ENCODE results near the gene IKBKE. TPM values are rescaled to one million over a fixed set of nuclear protein-coding genes. Genes with fewer than 3 reads are reported as not detected.

The IKBKE gene
- total RNA-seq, 4 donors from 2014 or later: 1.4 to 2.5 (median 2.3) TPM

DNA sequence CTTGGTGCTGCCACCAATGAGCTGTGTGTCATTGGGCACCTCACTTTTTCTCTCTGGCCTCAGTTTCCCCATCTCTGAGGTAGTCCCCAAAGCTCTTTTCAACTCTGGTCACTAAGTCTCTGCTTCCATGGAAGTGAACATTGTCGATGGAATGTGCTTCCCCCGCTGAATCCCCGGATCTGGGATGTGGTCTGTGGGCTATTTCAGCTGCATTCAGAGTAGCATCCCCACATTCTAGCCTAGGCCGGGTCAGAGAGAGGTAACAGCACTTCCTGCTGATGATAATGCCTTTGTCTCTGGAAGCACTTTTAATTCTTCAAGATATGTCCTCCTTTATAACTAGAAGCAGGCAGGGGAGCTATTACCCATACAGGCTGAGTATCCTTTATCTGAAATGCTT, 66.9 kb downstream of the IKBKE start:
- Histone ChIP-seq H3K36me3 (peaks cover 0 to 4% (median 0%) of the 10 kb centered on the region in 4 donors), H3K4me3 (no peak overlapping the region), H3K27ac (replicated peaks in 1 of 4) (no peak overlapping the region), H3K27me3 (no peaks in the 10 kb centered on the region), H3K4me1 (peaks cover 8 to 15% (median 10%) of the 10 kb centered on the region in 4 donors), H3K9me3 (no peaks in the 10 kb centered on the region)
- intact Hi-C loops (cut with DNase I): no loop called here
- DNase-seq (ENCODE audit: extremely low spot score): no peak
- TF ChIP-seq EP300 (IDR thresholded peaks at IDR 0.05) (no peak), POLR2A (IDR thresholded peaks at IDR 0.05; ENCODE audit: low read depth) (no peak), POLR2AphosphoS5 (IDR thresholded peaks at IDR 0.05) (no peak)
- TF ChIP-seq, protein P1, sequence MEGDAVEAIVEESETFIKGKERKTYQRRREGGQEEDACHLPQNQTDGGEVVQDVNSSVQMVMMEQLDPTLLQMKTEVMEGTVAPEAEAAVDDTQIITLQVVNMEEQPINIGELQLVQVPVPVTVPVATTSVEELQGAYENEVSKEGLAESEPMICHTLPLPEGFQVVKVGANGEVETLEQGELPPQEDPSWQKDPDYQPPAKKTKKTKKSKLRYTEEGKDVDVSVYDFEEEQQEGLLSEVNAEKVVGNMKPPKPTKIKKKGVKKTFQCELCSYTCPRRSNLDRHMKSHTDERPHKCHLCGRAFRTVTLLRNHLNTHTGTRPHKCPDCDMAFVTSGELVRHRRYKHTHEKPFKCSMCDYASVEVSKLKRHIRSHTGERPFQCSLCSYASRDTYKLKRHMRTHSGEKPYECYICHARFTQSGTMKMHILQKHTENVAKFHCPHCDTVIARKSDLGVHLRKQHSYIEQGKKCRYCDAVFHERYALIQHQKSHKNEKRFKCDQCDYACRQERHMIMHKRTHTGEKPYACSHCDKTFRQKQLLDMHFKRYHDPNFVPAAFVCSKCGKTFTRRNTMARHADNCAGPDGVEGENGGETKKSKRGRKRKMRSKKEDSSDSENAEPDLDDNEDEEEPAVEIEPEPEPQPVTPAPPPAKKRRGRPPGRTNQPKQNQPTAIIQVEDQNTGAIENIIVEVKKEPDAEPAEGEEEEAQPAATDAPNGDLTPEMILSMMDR (IDR thresholded peaks at IDR 0.05): no peak
- 78% methylated on average over 4 of the region's 4 CpGs for WGBS

DNA sequence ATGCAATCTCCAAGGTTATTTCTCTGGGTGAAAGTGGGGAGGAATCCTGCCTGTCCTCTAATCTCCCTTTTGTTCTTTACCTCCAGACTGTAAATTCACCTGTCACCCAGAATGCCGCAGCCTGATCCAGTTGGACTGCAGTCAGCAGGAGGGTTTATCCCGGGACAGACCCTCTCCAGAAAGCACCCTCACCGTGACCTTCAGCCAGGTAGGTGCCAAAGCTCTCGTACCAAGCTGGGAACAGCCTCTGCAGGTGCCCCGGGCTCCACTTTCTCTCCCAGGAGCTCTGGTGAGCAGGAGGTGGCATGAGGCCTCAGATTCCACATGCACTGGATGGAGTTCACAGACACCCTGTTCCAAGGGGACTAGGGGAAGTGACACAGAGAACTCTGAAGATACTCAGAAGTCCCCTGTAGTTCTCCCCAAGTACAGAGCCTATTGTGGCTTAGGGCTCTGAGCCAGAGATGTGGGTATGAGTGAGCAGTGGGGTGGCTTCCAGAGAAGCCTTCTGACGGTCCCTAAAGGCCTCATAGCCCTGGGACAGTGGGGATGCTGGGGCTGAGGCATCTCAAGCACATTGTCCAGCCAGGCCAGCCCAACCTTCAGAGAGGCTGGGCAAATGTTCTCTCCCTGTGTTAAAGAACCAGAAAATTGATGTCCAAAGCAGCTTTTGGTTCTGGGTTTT, 68.0 kb downstream of the IKBKE start:
- H3K4me3 ChIP-seq: no peak overlapping the region
- TF ChIP-seq EP300 (IDR thresholded peaks at IDR 0.05) (no peak), POLR2A (IDR thresholded peaks at IDR 0.05; ENCODE audit: low read depth) (no peak), POLR2AphosphoS5 (IDR thresholded peaks at IDR 0.05) (no peak)
- TF ChIP-seq, protein P1 (IDR thresholded peaks at IDR 0.05): no peak
- no peaks in the 10 kb centered on the region for H3K9me3 ChIP-seq
- intact Hi-C loops (cut with DNase I): no loop called here
- peaks cover 0 to 4% (median 0%) of the 10 kb centered on the region in 4 donors for H3K36me3 ChIP-seq
- no peak overlapping the region for H3K27ac ChIP-seq (replicated peaks in 1 of 4)
- DNase-seq (ENCODE audit: extremely low spot score): no peak
- H3K4me1 ChIP-seq: peaks cover 8 to 15% (median 10%) of the 10 kb centered on the region in 4 donors
- H3K27me3 ChIP-seq: no peaks in the 10 kb centered on the region
- 90% methylated on average over 5 of the region's 6 CpGs for WGBS

DNA sequence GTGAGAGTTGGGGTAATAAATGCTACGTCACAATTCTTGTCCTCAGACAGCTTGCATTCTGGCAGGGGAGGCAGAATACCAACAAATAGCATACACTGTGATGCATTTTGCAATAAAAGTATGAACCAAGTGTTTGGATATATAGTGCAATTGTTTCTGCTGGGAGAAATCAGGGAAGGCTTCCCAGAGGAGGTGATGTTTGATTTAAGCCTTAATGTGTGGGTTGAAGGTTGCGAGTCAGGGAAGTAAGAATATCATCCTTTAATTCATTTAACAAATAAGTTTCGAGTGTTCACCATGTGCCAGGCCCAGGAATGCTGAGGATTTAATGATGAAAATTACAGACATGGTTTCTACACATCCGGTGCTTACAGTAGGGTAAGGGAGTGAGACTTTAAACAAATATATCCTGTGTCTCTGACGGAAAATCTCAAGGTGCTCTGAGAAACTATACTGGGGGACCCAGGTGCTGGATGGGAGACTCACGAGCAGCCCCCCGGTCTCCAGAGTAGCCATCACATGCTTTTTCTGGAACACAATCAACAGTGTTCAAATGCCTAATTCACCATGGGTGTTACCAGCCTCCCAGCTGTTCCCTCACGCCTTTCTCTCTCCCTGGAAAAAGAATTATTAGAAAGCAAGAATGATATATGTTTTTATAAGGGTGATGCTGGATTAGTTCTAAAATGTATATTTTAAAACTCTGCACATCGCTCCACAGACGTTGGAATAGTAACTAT, 68.8 kb downstream of the IKBKE start:
- no peak overlapping the region for H3K4me3 ChIP-seq
- H3K27ac ChIP-seq (replicated peaks in 1 of 4): no peak overlapping the region
- H3K4me1 ChIP-seq: peaks cover 8 to 15% (median 10%) of the 10 kb centered on the region in 4 donors
- no peak for DNase-seq (ENCODE audit: extremely low spot score)
- H3K9me3 ChIP-seq: no peaks in the 10 kb centered on the region
- 88% methylated on average over 10 of the region's 10 CpGs for WGBS
- H3K27me3 ChIP-seq: no peaks in the 10 kb centered on the region
- TF ChIP-seq POLR2AphosphoS5 (IDR thresholded peaks at IDR 0.05) (no peak), POLR2A (IDR thresholded peaks at IDR 0.05; ENCODE audit: low read depth) (no peak), EP300 (IDR thresholded peaks at IDR 0.05) (no peak)
- TF ChIP-seq, protein P1 (IDR thresholded peaks at IDR 0.05): no peak
- H3K36me3 ChIP-seq: peaks cover 0 to 4% (median 0%) of the 10 kb centered on the region in 4 donors
- intact Hi-C loops (cut with DNase I): no loop called here

DNA sequence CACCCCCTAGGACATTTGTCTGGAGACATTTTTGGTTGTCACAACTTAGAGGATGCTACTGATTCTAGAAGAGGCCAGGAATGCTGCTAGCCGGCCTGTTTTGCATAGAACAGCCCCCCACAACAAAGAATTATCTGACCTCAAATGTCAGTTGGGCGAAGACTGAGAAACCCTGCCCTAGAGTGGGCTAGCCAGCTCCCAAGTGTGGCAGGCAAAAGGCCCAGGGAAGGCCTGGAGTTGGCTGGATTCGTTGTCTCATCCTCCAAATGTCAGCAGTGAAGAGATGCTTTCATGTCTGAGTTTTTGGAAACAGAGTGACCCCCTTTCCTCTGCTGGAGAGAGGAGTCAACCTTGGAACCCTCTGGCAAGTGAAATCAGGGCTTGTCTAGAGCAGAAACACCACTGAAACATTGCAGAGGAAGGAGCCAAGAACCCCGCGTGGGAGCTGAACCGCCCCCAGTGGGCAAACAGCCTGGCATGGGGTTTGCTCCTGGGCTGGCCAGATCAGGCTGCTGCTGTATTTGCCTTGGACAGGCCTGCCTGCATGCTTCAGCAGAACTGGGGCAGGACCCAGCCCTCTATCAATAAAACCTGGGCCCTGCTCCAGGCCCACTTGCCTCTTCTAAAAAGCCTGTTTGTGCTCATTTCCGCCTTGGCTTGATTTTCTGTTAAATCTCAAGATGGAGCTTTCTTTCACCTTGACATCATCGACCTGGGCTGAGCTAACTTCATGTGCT, 69.9 kb downstream of the IKBKE start:
- H3K27me3 ChIP-seq: no peaks in the 10 kb centered on the region
- peaks cover 0 to 4% (median 0%) of the 10 kb centered on the region in 4 donors for H3K36me3 ChIP-seq
- 55% methylated on average over 8 of the region's 8 CpGs for WGBS
- TF ChIP-seq POLR2AphosphoS5 (IDR thresholded peaks at IDR 0.05) (no peak), EP300 (IDR thresholded peaks at IDR 0.05) (no peak), POLR2A (IDR thresholded peaks at IDR 0.05; ENCODE audit: low read depth) (no peak)
- TF ChIP-seq, protein P1 (IDR thresholded peaks at IDR 0.05): no peak
- no peak overlapping the region for H3K4me3 ChIP-seq
- peaks cover 8 to 22% (median 16%) of the 10 kb centered on the region in 4 donors for H3K4me1 ChIP-seq
- no peak for DNase-seq (ENCODE audit: extremely low spot score)
- no peaks in the 10 kb centered on the region for H3K9me3 ChIP-seq
- intact Hi-C loops (cut with DNase I): no loop called here
- peak overlapping the region in 3 of 4 donors; percentile 36 to 51 (median 40) for H3K27ac ChIP-seq (replicated peaks in 1 of 4)

Measured in esophagus muscularis mucosa (tissue), 4 donors.